ENCODE results near the gene SERPINB10. TPM values are rescaled to one million over a fixed set of nuclear protein-coding genes. Genes with fewer than 3 reads are reported as not detected.

SERPINB10 gene
- total and polyA plus RNA-seq, 9 of the 15 experiments (the other 6 are each of a cell fraction or from before 2014, with no cell fraction given): not detected

DNA sequence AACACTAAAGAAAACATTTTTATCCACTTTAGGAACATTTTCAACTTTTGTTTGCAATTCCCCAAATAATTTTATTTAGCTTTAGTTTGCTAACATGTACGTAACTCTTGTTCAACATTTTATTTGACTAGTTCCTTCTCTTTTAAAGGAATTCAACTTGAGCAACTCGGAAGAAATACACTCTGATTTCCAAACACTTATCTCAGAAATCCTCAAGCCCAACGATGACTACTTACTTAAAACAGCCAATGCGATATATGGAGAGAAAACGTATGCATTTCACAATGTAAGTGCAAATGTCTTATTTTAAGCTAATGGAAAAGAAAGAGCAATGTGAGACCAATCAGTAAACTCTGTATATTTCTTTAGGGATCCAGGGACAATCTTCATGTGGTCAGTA, 10.1 kb downstream of the SERPINB10 start:
- H3K79me2 ChIP-seq (ENCODE audit: control insufficient read depth, insufficient read depth, low read length): no peaks in the 10 kb centered on the region
- in situ Hi-C loops (cut with MboI): no loop called here
- whole genome bisulfite sequencing (ENCODE audit: insufficient coverage, low coverage, missing lambda C conversion rate): 0% methylated on average over 4 of the region's 5 CpGs
- no peaks in the 10 kb centered on the region for H3K9me3 ChIP-seq (replicated peaks; ENCODE audit: control insufficient read depth, insufficient read depth, low read depth, low read length)
- no peaks in the 10 kb centered on the region for H3K36me3 ChIP-seq (ENCODE audit: control insufficient read depth, insufficient read depth, low read length)
- ATAC-seq: no peak
- TF ChIP-seq CHD2 (IDR thresholded peaks at IDR 0.05; ENCODE audit: low read depth, low read length) (no peak), HNRNPL (IDR thresholded peaks at IDR 0.05; ENCODE audit: low read depth, low read length) (no peak), BDP1 (IDR thresholded peaks at IDR 0.05; ENCODE audit: insufficient read depth, insufficient read length) (no peak), NFE2 (IDR thresholded peaks at IDR 0.05; ENCODE audit: low read depth) (no peak), ELF4 (CRISPR knock-in tag; IDR thresholded peaks at IDR 0.05) (no peak), TRIM24 (IDR thresholded peaks at IDR 0.05) (no peak), FOS (IDR thresholded peaks at IDR 0.05; ENCODE audit: extremely low read depth, insufficient read length) (no peak), ZBTB7A (IDR thresholded peaks at IDR 0.05; ENCODE audit: borderline replicate concordance, control insufficient read depth, low read depth, low read length) (no peak), HMG20B (CRISPR knock-in tag; IDR thresholded peaks at IDR 0.05) (no peak), RBM34 (IDR thresholded peaks at IDR 0.05; ENCODE audit: borderline replicate concordance, insufficient read depth, low read length) (no peak), HNRNPUL1 (IDR thresholded peaks at IDR 0.05; ENCODE audit: low read length) (no peak)
- TF ChIP-seq, protein P1, sequence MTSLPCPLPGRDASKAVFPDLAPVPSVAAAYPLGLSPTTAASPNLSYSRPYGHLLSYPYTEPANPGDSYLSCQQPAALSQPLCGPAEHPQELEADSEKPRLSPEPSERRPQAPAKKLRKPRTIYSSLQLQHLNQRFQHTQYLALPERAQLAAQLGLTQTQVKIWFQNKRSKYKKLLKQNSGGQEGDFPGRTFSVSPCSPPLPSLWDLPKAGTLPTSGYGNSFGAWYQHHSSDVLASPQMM (CRISPR knock-in tag; IDR thresholded peaks at IDR 0.05): no peak
- TF ChIP-seq, protein P2, sequence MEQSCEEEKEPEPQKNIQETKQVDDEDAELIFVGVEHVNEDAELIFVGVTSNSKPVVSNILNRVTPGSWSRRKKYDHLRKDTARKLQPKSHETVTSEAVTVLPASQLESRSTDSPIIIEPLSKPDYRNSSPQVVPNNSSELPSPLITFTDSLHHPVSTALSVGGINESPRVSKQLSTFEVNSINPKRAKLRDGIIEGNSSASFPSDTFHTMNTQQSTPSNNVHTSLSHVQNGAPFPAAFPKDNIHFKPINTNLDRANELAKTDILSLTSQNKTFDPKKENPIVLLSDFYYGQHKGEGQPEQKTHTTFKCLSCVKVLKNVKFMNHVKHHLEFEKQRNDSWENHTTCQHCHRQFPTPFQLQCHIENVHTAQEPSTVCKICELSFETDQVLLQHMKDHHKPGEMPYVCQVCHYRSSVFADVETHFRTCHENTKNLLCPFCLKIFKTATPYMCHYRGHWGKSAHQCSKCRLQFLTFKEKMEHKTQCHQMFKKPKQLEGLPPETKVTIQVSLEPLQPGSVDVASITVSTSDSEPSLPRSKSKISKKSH (CRISPR knock-in tag; IDR thresholded peaks at IDR 0.05): no peak
- H3K27me3 ChIP-seq (ENCODE audit: control insufficient read depth in 2 of 2, insufficient read depth in 2 of 2, low read length in 2 of 2): no peaks in the 10 kb centered on the region
- no peak for DNase-seq (ENCODE audit: extremely low read depth in 1 of 4, low spot score in 3 of 4)
- no peak overlapping the region for H3K9ac ChIP-seq (ENCODE audit: insufficient read depth in 1 of 2, low read depth in 2 of 2, low read length in 2 of 2)
- no peaks in the 10 kb centered on the region for H4K20me1 ChIP-seq (replicated peaks; ENCODE audit: control insufficient read depth, insufficient read depth, low read length)
- no peak overlapping the region for H3K4me2 ChIP-seq (ENCODE audit: insufficient read depth, low read length)
- FAIRE-seq: no peak
- H2AFZ ChIP-seq (ENCODE audit: low read depth, low read length): no peak overlapping the region
- H3K4me3 ChIP-seq: no peak overlapping the region
- no peaks in the 10 kb centered on the region for H3K9me1 ChIP-seq (ENCODE audit: control insufficient read depth, insufficient read depth, low read length)
- ChIA-PET POLR2A (no interaction called here), CTCF (ENCODE audit: low intra/inter-chr PET ratio) (no interaction called here)
- no TSS peak for BruUV-seq (replicated peaks)
- no peak overlapping the region for H3K27ac ChIP-seq (ENCODE audit: extremely low read depth, low read depth, low read length)
- intact Hi-C loops (cut with micrococcal nuclease): no loop called here
- no peaks in the 10 kb centered on the region for H3K4me1 ChIP-seq (replicated peaks in 1 of 2; ENCODE audit: control insufficient read depth in 2 of 2, insufficient read depth in 2 of 2, low read length in 2 of 2)
